Measurements from ENCODE around the gene KCTD2. TPM values are rescaled to one million over a fixed set of nuclear protein-coding genes. Genes with fewer than 3 reads are reported as not detected.

Gene KCTD2
- polyA plus RNA-seq (2011; rRNA removed) = 31.3 and 34.1 TPM in 2 replicates
- polyA plus RNA-seq (2012; cell fraction: cytosol; rRNA removed) = 19.5 and 22.6 TPM in 2 replicates
- 17.5 and 23.1 TPM in 2 replicates for polyA plus RNA-seq (2012; cell fraction: nucleus; rRNA removed)
- polyA plus RNA-seq (2017; fragmentation: RNase III; extraction: RNeasy Plus Mini Kit Qiagen cat#74134 plus additional on column Dnase treatment) = 16.3 to 18.8 TPM (median 18.6 TPM) in 3 replicates
- 22.1 and 25.9 TPM in 2 replicates for polyA minus RNA-seq (2011; rRNA and poly(A)+ RNA removed)

- WGBS (ENCODE audit: missing lambda C conversion rate) = 1% methylated on average over 34 of the region's 72 CpGs
- ChIA-PET POLR2A (interaction anchor here (0.6 to 2.7 kb wide), 10 partner anchors 10 to 63 kb away, joined by 3 to 21 read pairs (median 4); partner anchors contain the start of genes ARMC7, MRPL58 and SLC16A5), CTCF (interaction anchor here (0.8 to 81.8 kb wide), 6 partner anchors 11 to 85 kb away, joined by 3 to 3429 read pairs (median 6); partner anchors contain the start of genes ARMC7, NT5C and SLC16A5)
- Histone ChIP-seq H3K9me3 (no peaks in the 10 kb centered on the region), H3K4me3 (peak within 1 kb of the TSS; percentile 94), H3K4me2 (peak within 1 kb of the TSS; percentile 97), H3K4me1 (peaks cover 16% of the 10 kb centered on the region), H3K27ac (peak within 1 kb of the TSS; percentile 93 to 97)
- DNase-seq (ENCODE audit: low read depth in 1 of 2, low spot score in 1 of 2) (peak; percentile 98 to 99), ATAC-seq (peak; percentile 98 to 99), FAIRE-seq (peak; percentile 68)
- peak; percentile 85 for TF ChIP-seq PHF8 (IDR thresholded peaks at IDR 0.05; ENCODE audit: borderline replicate concordance, low read depth)
- TF ChIP-seq RNF2 (IDR thresholded peaks at IDR 0.05; ENCODE audit: borderline replicate concordance, low read depth) = no peak
- TF ChIP-seq PBX3 (IDR thresholded peaks at IDR 0.05) = peak; percentile 85
- 0 out of 2 replicates have a peak, but pooled peaks have one; percentile 62 for TF ChIP-seq ESRRA (IDR thresholded peaks at IDR 0.05; ENCODE audit: borderline replicate concordance, low read length)
- TF ChIP-seq POLR2A (IDR thresholded peaks at IDR 0.05; ENCODE audit: low read length) = peak; percentile 90
- TF ChIP-seq JUN (IDR thresholded peaks at IDR 0.05) = peak in 1 of 2 experiments; percentile 91
- peak; percentile 56; the same call in 1 of the 2 replicates for TF ChIP-seq KDM5A (IDR thresholded peaks at IDR 0.05)
- TF ChIP-seq REST (IDR thresholded peaks at IDR 0.05) = no peak
- TF ChIP-seq RAD21 (conservative IDR thresholded peaks at IDR 0.05 in 1 of 2, IDR thresholded peaks at IDR 0.05 in 1 of 2) = 0 out of 5 replicates have a peak, but pooled peaks of 1 of the 2 experiments have one; percentile 21
- TF ChIP-seq MAZ (IDR thresholded peaks at IDR 0.05; ENCODE audit: borderline replicate concordance, low read depth, low read length) = peak; percentile 48; the same call in 1 of the 2 replicates
- TF ChIP-seq BCL3 (IDR thresholded peaks at IDR 0.05) = peak; percentile 92
- TF ChIP-seq BHLHE40 (IDR thresholded peaks at IDR 0.05; ENCODE audit: low read depth, low read length) = peak; percentile 53
- 0 out of 2 replicates have a peak, but pooled peaks have one; percentile 23 for TF ChIP-seq HOXB5 (CRISPR knock-in tag; IDR thresholded peaks at IDR 0.05)
- TF ChIP-seq ZFP36 (IDR thresholded peaks at IDR 0.05; ENCODE audit: borderline replicate concordance, partially characterized antibody) = no peak
- peak in 1 of 2 experiments; percentile 75; a peak in 2 of 4 replicates for TF ChIP-seq CEBPB (IDR thresholded peaks at IDR 0.05)
- no peak for TF ChIP-seq RCOR1 (IDR thresholded peaks at IDR 0.05; ENCODE audit: low read depth, low read length)
- 0 out of 2 replicates have a peak, but pooled peaks have one; percentile 26 for TF ChIP-seq GATA3 (IDR thresholded peaks at IDR 0.05; ENCODE audit: borderline replicate concordance)
- no peak for TF ChIP-seq KDM1A (IDR thresholded peaks at IDR 0.05; ENCODE audit: low read depth)
- TF ChIP-seq USF2 (IDR thresholded peaks at IDR 0.05) = peak; percentile 19; the same call in 1 of the 2 replicates
- peak; percentile 47; the same call in 1 of the 2 replicates for TF ChIP-seq E2F6 (IDR thresholded peaks at IDR 0.05; ENCODE audit: borderline replicate concordance, low read depth)
- TF ChIP-seq RFX5 (IDR thresholded peaks at IDR 0.05) = 0 out of 2 replicates have a peak, but pooled peaks have one; percentile 37
- no peak for TF ChIP-seq FOSL2 (IDR thresholded peaks at IDR 0.05)
- TF ChIP-seq FOSL2 (CRISPR knock-in tag; IDR thresholded peaks at IDR 0.05) = 0 out of 2 replicates have a peak, but pooled peaks have one; percentile 21
Observed at GRCh38 chr17:75046407-75047289, at the start of gene KCTD2, which contains the start of gene ATP5PD. KCTD2 (plus strand) TSS chr17:75047225; CDS start chr17:75047251, 26 bp downstream. ATP5PD (minus strand) TSS chr17:75046969; CDS start chr17:75042650, 4,319 bp downstream.
